ENCODE results near the gene HTATIP2. TPM values are rescaled to one million over a fixed set of nuclear protein-coding genes. Genes with fewer than 3 reads are reported as not detected.

HTATIP2 gene
- total and polyA plus RNA-seq, 9 of the 15 experiments (the other 6 are each of a cell fraction or from before 2014, with no cell fraction given) = 48.3 to 90.9 (median 64.4) TPM

- no peaks in the 10 kb centered on the region for H3K79me2 ChIP-seq (ENCODE audit: control insufficient read depth, insufficient read depth, low read length)
- no peak for ATAC-seq
- POLR2A ChIA-PET = interaction anchor here (1.0 to 1.4 kb wide), 3 partner anchors 12 to 25 kb away, joined by 3 to 7 read pairs (median 3); no protein-coding TSS in a partner anchor
- H3K4me1 ChIP-seq (replicated peaks in 1 of 2; ENCODE audit: control insufficient read depth in 2 of 2, insufficient read depth in 2 of 2, low read length in 2 of 2) = no peaks in the 10 kb centered on the region
- H2AFZ ChIP-seq (ENCODE audit: low read depth, low read length) = no peak overlapping the region
- WGBS (ENCODE audit: insufficient coverage, low coverage, missing lambda C conversion rate) = 0% methylated on average over 7 of the region's 7 CpGs
- DNase-seq (ENCODE audit: extremely low read depth in 1 of 4, low spot score in 3 of 4) = no peak
- H3K27ac ChIP-seq (ENCODE audit: extremely low read depth, low read depth, low read length) = no peak overlapping the region
- no peak overlapping the region for H3K9ac ChIP-seq (ENCODE audit: insufficient read depth in 1 of 2, low read depth in 2 of 2, low read length in 2 of 2)
- no peak overlapping the region for H3K4me2 ChIP-seq (ENCODE audit: insufficient read depth, low read length)
- peaks cover 2 to 4% of the 10 kb centered on the region in 2 experiments; a peak in 1 of 5 replicates for H3K27me3 ChIP-seq (ENCODE audit: control insufficient read depth in 2 of 2, insufficient read depth in 2 of 2, low read length in 2 of 2)
- intact Hi-C loops (cut with micrococcal nuclease) (no loop called here), in situ Hi-C loops (cut with MboI) (no loop called here)
- no peak overlapping the region for H3K4me3 ChIP-seq
- BruUV-seq (replicated peaks) = no TSS peak
- TF ChIP-seq RBFOX2 (IDR thresholded peaks at IDR 0.05; ENCODE audit: low read depth, low read length) = no peak
- TF ChIP-seq XRCC4 (IDR thresholded peaks at IDR 0.05; ENCODE audit: extremely low read depth, insufficient read depth, insufficient read length) = no peak
- TF ChIP-seq KDM4B (IDR thresholded peaks at IDR 0.05; ENCODE audit: borderline replicate concordance in 2 of 2, low read depth in 1 of 2) = no peak
- TF ChIP-seq AFF1 (IDR thresholded peaks at IDR 0.05; ENCODE audit: low read depth in 1 of 2, partially characterized antibody in 2 of 2) = no peak
- no peak for TF ChIP-seq TRIM25 (IDR thresholded peaks at IDR 0.05; ENCODE audit: borderline replicate concordance)
- TF ChIP-seq HMG20A (CRISPR knock-in tag; conservative IDR thresholded peaks at IDR 0.05) = no peak
- no peak for TF ChIP-seq ATF4 (CRISPR knock-in tag; IDR thresholded peaks at IDR 0.05)
- no peak for TF ChIP-seq ZNF280B (CRISPR knock-in tag; IDR thresholded peaks at IDR 0.05)
- no peak for TF ChIP-seq E4F1 (CRISPR knock-in tag; IDR thresholded peaks at IDR 0.05; ENCODE audit: borderline replicate concordance)
- H3K36me3 ChIP-seq (ENCODE audit: control insufficient read depth, insufficient read depth, low read length) = no peaks in the 10 kb centered on the region
- CTCF ChIA-PET (ENCODE audit: low intra/inter-chr PET ratio) = no interaction called here
- no peaks in the 10 kb centered on the region for H4K20me1 ChIP-seq (replicated peaks; ENCODE audit: control insufficient read depth, insufficient read depth, low read length)
- H3K9me1 ChIP-seq (ENCODE audit: control insufficient read depth, insufficient read depth, low read length) = no peaks in the 10 kb centered on the region
- FAIRE-seq = no peak
- H3K9me3 ChIP-seq (replicated peaks; ENCODE audit: control insufficient read depth, insufficient read depth, low read depth, low read length) = no peaks in the 10 kb centered on the region
These were observed 36.1 kb upstream of the HTATIP2 start for GRCh38 chr11:20327377-20327935.

Data from K562 (cell line).